Colonic mucosa (tissue), 4 donors: ENCODE measurements around the gene FHAD1. TPM values are rescaled to one million over a fixed set of nuclear protein-coding genes. Genes with fewer than 3 reads are reported as not detected.
A peak's percentile ranks its signal among the peaks of the same experiment; 100 is the strongest.
"Not testable (repeated sequence)": the region's sequence is repeated elsewhere in the genome, so short reads cannot be mapped to it uniquely, and the experiment has no call there.

Experiments used
- DNase-seq: peaks from one replicate; pipeline ENCODE4 v3.0.0-alpha.2; 2020
- H3K27ac ChIP-seq: fragments of 200-600 bp; one replicate; pipeline ENCODE4 v1.8.0; 2021
- H3K27me3 ChIP-seq: fragments of 200-600 bp; one replicate; pipeline ENCODE4 v1.8.0; 2021
- H3K36me3 ChIP-seq: fragments of 200-600 bp; one replicate; pipeline ENCODE4 v1.8.0; 2021
- H3K4me1 ChIP-seq: fragments of 200-600 bp; one replicate; pipeline ENCODE4 v1.8.0; 2021; ENCODE audit warnings: mild to moderate bottlenecking
- H3K4me3 ChIP-seq: fragments of 200-600 bp; one replicate; pipeline ENCODE4 v1.8.0; 2021
- H3K9ac ChIP-seq, 2 donors: one replicate each; pipeline ENCODE4 v1.7.0; 2013; ENCODE audit warnings: control low read depth in 2 of 2, low read depth in 2 of 2, low read length in 2 of 2
- H3K9me3 ChIP-seq: fragments of 200-600 bp; one replicate; pipeline ENCODE4 v1.8.0; 2021
- intact Hi-C: fragments of 100-400 bp; cut with DNase I; formaldehyde crosslinking; loops from one replicate; pipeline ENCODE4 v1.14.1; 2022
- total RNA-seq, 2 donors: library from RNA; stranded (reverse); fragmentation: NEBNext Ultra II Directional in 1 of 2; extraction: Animal tissue kit (Norgen Biotek cat#: 25700) in 1 of 2; gene quantifications; one replicate each; pipeline ENCODE4 v1.2.1, GENCODE V29; 2021
- TF ChIP-seq, protein P1 (sequence below): fragments of 200-600 bp; IDR thresholded peaks from one replicate; pipeline ENCODE4 v1.8.0; 2022; ENCODE audit warnings: antibody characterized with exemption, mild to moderate bottlenecking
- donor health status: healthy.
- donor health status: DM: no; HTN: no; CAD: no.
- donor health status: DM: no; HTN: no; CAD: no.

Gene FHAD1
- total RNA-seq, 2 donors from 2014 or later = 1.5 to 1.8 TPM

DNA sequence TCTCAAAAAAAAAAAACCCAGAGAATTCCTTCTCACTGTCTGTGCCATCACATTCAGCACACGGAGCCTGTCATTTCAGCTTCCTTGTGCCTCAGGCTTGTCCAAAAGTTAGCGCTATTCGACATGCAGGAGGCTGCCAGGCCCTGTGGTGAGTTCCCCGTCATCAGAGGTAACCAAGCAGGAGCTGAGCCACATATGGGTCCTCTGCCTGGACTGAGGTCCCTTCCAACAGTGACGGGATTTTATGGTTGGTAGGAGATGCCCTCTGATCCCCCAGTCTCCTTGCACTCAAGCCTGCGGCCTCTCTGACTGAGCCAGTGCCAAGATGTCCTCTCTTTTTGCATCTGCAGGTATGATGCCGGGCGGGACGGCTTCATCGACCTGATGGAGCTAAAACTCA lies 178.5 kb downstream of the FHAD1 start:
- no peak for DNase-seq
- H3K4me1 ChIP-seq = peaks cover 36% of the 10 kb centered on the region
- H3K9ac ChIP-seq = peak overlapping the region; percentile 1 to 79
- peak overlapping the region; percentile 88 for H3K27ac ChIP-seq
- TF ChIP-seq, protein P1, sequence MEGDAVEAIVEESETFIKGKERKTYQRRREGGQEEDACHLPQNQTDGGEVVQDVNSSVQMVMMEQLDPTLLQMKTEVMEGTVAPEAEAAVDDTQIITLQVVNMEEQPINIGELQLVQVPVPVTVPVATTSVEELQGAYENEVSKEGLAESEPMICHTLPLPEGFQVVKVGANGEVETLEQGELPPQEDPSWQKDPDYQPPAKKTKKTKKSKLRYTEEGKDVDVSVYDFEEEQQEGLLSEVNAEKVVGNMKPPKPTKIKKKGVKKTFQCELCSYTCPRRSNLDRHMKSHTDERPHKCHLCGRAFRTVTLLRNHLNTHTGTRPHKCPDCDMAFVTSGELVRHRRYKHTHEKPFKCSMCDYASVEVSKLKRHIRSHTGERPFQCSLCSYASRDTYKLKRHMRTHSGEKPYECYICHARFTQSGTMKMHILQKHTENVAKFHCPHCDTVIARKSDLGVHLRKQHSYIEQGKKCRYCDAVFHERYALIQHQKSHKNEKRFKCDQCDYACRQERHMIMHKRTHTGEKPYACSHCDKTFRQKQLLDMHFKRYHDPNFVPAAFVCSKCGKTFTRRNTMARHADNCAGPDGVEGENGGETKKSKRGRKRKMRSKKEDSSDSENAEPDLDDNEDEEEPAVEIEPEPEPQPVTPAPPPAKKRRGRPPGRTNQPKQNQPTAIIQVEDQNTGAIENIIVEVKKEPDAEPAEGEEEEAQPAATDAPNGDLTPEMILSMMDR = no peak
- H3K4me3 ChIP-seq = no peak overlapping the region
- no peaks in the 10 kb centered on the region for H3K27me3 ChIP-seq
- H3K36me3 ChIP-seq = peaks cover 7% of the 10 kb centered on the region
- H3K9me3 ChIP-seq = no peaks in the 10 kb centered on the region
- intact Hi-C loops = no loop called here

DNA sequence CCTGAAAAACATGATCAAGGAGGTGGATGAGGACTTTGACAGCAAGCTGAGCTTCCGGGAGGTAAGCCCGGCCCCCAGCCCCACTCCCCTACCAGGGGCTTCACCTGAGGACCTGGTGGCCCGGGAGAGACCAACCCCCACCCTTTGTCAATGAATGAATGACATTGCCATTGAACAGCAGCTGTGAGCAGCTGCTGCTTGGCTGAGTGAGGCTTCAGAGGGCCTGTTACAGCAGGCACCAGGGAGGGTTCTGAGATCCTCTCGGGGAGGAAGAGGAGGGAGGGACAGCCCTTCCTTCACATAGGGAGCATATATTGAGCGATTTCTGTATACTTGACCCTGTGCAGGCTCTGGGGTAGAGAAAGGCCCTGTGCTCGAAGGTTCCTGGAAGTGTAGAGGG lies 178.9 kb downstream of the FHAD1 start:
- Histone ChIP-seq H3K4me3 (no peak overlapping the region), H3K9ac (peak overlapping the region; percentile 45 to 79), H3K9me3 (no peaks in the 10 kb centered on the region), H3K27me3 (no peaks in the 10 kb centered on the region), H3K4me1 (peaks cover 35% of the 10 kb centered on the region), H3K27ac (peak overlapping the region; percentile 88), H3K36me3 (peaks cover 7% of the 10 kb centered on the region)
- DNase-seq = no peak
- intact Hi-C loops = no loop called here
- TF ChIP-seq, protein P1 = no peak

DNA sequence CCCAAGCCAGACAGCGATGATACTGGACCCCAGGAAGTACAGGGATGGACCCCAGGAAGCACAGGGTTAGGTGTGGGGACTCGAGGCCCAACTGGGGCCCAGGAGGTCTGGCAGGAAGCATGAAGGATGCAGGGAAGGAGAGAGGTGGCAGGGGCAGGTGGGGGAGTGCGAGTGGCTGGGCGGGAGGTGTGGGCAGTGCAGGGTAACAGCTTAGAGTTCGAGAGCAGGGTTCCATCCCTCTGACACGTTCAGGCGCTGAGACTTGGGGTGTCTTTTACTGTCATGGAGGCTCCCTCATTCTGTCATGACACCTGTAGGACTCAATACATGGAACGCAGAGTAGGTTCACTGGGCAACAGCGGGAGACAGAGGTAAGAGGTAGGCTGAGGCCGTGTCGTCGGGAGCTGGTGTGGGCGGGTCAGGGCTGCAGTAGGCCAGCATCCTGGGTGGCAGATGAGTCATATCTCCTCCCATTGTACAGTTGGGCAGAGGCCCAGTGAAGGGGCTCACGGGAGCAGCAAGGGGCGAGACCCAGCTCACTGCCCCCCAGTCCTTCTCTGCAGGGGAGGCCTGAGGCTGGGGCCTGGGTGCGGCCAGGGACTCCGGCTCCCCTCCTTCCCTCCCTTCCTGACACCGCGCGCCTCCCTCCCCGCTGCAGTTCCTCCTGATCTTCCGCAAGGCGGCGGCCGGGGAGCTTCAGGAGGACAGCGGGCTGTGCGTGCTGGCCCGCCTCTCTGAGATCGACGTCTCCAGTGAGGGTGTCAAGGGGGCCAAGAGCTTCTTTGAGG lies 179.7 kb downstream of the FHAD1 start:
- peaks cover 7% of the 10 kb centered on the region for H3K36me3 ChIP-seq
- peak overlapping the region; percentile 45 to 79 for H3K9ac ChIP-seq
- DNase-seq = peak; percentile 81
- H3K27ac ChIP-seq = peak overlapping the region; percentile 88
- no peak overlapping the region for H3K4me3 ChIP-seq
- intact Hi-C loops = no loop called here
- no peaks in the 10 kb centered on the region for H3K9me3 ChIP-seq
- TF ChIP-seq, protein P1 = peak; percentile 41
- peaks cover 30% of the 10 kb centered on the region for H3K4me1 ChIP-seq
- H3K27me3 ChIP-seq = no peaks in the 10 kb centered on the region

DNA sequence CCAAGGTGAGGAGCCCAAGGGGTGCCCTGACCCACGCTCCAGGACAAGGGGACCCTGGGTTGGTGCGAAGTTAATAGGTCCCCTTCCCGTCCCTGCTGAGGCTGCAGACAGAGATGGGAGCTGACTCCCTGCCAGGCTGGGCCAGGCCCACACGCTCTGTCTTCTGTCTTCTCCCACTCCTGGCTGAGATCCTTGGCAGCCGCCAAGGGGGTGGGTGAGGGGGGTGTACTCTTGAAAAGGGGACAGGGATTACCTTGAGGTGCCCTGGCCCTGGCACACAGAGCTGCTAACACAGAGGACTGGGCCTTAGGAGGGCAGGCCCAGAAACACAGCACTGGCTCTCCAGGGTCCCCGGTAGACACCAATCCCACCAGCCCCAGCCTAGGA lies 180.2 kb downstream of the FHAD1 start:
- intact Hi-C loops = no loop called here
- Histone ChIP-seq H3K27ac (peak overlapping the region; percentile 88), H3K9ac (peak overlapping the region in 1 of 2 donors; percentile 79), H3K27me3 (no peaks in the 10 kb centered on the region), H3K9me3 (no peaks in the 10 kb centered on the region), H3K4me1 (peaks cover 30% of the 10 kb centered on the region), H3K4me3 (no peak overlapping the region), H3K36me3 (peaks cover 7% of the 10 kb centered on the region)
- TF ChIP-seq, protein P1 = no peak
- no peak for DNase-seq

DNA sequence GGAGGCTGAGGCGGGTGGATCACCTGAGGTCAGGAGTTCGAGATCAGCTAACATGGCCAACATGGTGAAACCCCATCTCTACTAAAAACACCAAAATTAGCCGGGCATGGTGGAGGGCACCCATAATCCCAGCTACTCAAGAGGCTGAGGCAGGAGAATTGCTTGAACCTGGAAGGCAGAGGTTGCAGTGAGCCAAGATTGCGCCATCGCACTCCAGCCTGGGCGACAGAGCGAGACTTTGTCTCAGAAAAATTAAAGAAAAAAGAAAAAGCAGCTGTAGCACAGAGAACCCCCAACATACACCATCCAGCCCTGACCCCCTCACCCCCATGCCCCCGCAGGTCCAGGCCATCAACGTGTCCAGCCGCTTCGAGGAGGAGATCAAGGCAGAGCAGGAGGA lies 181.2 kb downstream of the FHAD1 start:
- H3K4me3 ChIP-seq, H3K9ac ChIP-seq, H3K27me3 ChIP-seq, DNase-seq, intact Hi-C loops, H3K9me3 ChIP-seq, H3K36me3 ChIP-seq, H3K27ac ChIP-seq: not testable (repeated sequence)
- H3K4me1 ChIP-seq = peaks cover 22% of the 10 kb centered on the region

DNA sequence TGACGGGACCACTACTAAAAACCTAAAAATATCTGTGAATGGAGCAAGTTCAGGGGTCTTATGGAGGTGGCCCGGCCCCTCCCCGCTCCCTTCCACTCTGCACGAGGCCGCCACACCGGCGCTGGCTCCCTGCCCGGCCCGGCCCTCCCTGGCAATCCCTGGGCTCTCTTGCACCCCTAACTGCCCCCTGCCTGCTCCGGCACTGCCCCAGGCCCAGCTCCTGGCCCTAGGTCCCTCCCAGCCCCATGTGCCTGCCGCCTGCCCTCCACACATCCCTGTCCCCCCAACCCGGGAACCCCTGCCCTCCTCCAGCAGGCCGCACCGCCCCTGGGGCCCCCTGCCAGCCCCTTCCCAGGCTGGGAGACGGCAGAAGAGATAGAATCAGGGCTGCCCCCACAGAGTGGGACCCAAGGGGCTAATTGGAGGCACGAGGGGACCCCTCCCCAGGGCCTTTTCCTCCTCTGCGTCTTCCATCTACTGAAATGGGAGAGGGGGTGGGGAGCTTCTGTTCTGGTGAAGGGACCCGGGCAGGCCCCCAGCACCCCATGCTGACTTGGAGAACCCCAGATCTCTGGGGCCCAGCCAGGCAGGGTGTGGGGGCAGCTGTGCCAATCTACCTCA lies 181.9 kb downstream of the FHAD1 start:
- peaks cover 7% of the 10 kb centered on the region for H3K36me3 ChIP-seq
- intact Hi-C loops = no loop called here
- H3K9me3 ChIP-seq = no peaks in the 10 kb centered on the region
- no peak overlapping the region for H3K9ac ChIP-seq
- no peak overlapping the region for H3K4me3 ChIP-seq
- no peak for DNase-seq
- no peaks in the 10 kb centered on the region for H3K27me3 ChIP-seq
- H3K4me1 ChIP-seq = peaks cover 20% of the 10 kb centered on the region
- TF ChIP-seq, protein P1 = no peak
- H3K27ac ChIP-seq = no peak overlapping the region
